ENCODE measurements around the gene ADAMTS12. TPM values are rescaled to one million over a fixed set of nuclear protein-coding genes. Genes with fewer than 3 reads are reported as not detected.

Gene ADAMTS12
- total and polyA plus RNA-seq, 2 of the 8 experiments (the other 6 are each of a cell fraction or from before 2014, with no cell fraction given): 6.4 to 12.8 TPM

DNA sequence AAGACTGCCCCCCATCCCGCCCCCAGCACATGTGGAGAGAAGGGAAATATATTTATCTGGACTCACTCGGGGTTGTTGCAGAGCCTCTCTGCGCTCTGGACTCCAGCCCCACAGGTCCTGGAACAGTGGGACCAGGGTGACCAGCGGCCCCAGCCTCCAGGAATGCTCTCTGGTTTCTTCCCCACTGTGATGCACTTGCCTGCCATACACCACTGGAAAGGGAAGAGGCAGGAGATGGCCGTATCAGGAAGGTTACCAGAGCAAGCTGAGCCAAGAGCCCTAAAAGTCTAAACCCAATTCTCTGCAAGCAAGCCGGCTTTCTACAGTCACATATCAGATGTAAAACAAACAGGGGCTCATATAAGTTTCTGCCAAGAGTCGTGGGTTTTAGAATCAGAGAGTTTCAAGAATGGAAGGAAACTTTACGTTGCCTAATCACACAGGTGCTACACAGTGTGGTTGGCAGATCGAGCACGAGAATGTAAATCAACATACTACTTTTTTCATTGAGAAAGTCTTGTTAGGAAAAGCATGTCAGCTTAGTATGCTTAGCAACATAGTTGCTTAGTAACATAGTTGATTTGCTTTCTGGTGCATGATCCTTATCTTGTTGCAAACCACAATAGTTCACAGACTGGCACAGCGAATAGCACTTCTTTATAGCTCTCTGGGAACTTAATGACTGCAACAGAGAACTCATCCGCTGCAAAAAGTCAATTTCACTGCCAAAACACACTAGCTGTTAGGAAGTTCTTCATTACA is 249.9 kb downstream of the ADAMTS12 start (continued):
- TF ChIP-seq, protein P1, sequence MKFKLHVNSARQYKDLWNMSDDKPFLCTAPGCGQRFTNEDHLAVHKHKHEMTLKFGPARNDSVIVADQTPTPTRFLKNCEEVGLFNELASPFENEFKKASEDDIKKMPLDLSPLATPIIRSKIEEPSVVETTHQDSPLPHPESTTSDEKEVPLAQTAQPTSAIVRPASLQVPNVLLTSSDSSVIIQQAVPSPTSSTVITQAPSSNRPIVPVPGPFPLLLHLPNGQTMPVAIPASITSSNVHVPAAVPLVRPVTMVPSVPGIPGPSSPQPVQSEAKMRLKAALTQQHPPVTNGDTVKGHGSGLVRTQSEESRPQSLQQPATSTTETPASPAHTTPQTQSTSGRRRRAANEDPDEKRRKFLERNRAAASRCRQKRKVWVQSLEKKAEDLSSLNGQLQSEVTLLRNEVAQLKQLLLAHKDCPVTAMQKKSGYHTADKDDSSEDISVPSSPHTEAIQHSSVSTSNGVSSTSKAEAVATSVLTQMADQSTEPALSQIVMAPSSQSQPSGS (IDR thresholded peaks at IDR 0.05; ENCODE audit: low read length): no peak
- no peak for TF ChIP-seq MAFK (IDR thresholded peaks at IDR 0.05; ENCODE audit: low read depth, low read length)
- TF ChIP-seq KDM1A (IDR thresholded peaks at IDR 0.05; ENCODE audit: borderline replicate concordance, low read length): no peak

Measured in H1 (cell line).